ENCODE data around the gene FOXP4.

Gene FOXP4

GRCh38 chr6:41648070-41648585, 101.9 kb downstream of the FOXP4 start:
- no peak for TF ChIP-seq POLR2A (IDR thresholded peaks at IDR 0.05; ENCODE audit: low read depth, low read length)
- DNase-seq (ENCODE audit: insufficient read length, low spot score) (no peak), FAIRE-seq (no peak)

- no peak for FAIRE-seq
- TF ChIP-seq POLR2A (IDR thresholded peaks at IDR 0.05; ENCODE audit: low read depth, low read length): no peak
- no peak for DNase-seq (ENCODE audit: insufficient read length, low spot score)
Observed at GRCh38 chr6:41648921-41649320, 102.7 kb downstream of the FOXP4 start.

- FAIRE-seq (no peak), DNase-seq (ENCODE audit: insufficient read length, low spot score) (no peak)
- TF ChIP-seq POLR2A (IDR thresholded peaks at IDR 0.05; ENCODE audit: low read depth, low read length): no peak
Observed at GRCh38 chr6:41649596-41649995, 103.4 kb downstream of the FOXP4 start.

GRCh38 chr6:41650120-41650519, 103.9 kb downstream of the FOXP4 start:
- DNase-seq (ENCODE audit: insufficient read length, low spot score): no peak
- FAIRE-seq: no peak
- no peak for TF ChIP-seq POLR2A (IDR thresholded peaks at IDR 0.05; ENCODE audit: low read depth, low read length)

- TF ChIP-seq POLR2A (IDR thresholded peaks at IDR 0.05; ENCODE audit: low read depth, low read length): no peak
- FAIRE-seq: no peak
- no peak for DNase-seq (ENCODE audit: insufficient read length, low spot score)
Observed at GRCh38 chr6:41651246-41651961, 105.2 kb downstream of the FOXP4 start.
